ENCODE data around the gene ADAMTS17.
"Not testable (repeated sequence)": the region's sequence is repeated elsewhere in the genome, so short reads cannot be mapped to it uniquely, and the experiment has no call there.

ADAMTS17 gene

GRCh38 chr15:100101426-100102089 lies 240.2 kb downstream of the ADAMTS17 start:
- DNase-seq = no peak

GRCh38 chr15:100100926-100101325 lies 240.8 kb downstream of the ADAMTS17 start:
- DNase-seq = no peak

GRCh38 chr15:100099976-100100375 lies 241.8 kb downstream of the ADAMTS17 start:
- no peak for DNase-seq

DNA sequence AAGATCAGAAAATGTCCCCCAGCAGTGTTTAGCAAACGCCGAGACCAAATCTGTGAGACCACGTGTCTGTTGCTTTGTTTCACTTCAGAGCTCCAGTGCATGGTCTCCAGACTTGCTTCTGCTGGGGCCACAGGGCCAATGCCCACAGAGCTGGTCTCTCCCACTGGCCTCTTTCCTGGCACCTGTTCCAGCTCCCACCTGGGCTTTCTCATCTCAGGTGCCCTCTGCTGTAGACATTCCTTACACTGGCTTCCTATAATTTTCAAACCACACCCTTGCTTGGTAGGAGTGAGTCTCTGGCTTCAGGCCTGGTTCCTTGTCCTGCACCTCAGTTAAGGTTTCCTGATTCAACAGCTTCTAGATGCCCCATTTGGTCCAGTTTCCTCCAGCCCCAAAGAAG lies 243.1 kb downstream of the ADAMTS17 start:
- no peak for DNase-seq

GRCh38 chr15:100097342-100098127 lies 244.2 kb downstream of the ADAMTS17 start:
- no peak for DNase-seq

GRCh38 chr15:100096700-100097099 lies 245.1 kb downstream of the ADAMTS17 start:
- no peak for DNase-seq

DNA sequence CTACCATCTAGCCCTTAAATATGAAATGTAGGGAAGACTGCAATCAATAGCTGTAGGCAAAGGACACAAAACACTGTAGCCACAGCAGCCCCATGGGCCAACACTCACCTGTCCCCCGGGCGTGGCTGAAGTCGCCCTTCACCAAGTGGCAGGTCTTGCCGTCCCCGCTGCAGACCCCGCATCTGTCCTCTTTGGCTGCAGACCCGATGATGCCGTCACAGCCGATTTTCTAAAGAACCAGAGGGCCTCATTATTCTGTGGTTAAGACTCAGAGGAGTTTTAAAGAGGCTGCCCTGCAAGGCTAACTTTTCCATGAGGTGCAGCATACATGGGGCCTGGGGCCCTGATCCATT lies 245.6 kb downstream of the ADAMTS17 start:
- DNase-seq = no peak

DNA sequence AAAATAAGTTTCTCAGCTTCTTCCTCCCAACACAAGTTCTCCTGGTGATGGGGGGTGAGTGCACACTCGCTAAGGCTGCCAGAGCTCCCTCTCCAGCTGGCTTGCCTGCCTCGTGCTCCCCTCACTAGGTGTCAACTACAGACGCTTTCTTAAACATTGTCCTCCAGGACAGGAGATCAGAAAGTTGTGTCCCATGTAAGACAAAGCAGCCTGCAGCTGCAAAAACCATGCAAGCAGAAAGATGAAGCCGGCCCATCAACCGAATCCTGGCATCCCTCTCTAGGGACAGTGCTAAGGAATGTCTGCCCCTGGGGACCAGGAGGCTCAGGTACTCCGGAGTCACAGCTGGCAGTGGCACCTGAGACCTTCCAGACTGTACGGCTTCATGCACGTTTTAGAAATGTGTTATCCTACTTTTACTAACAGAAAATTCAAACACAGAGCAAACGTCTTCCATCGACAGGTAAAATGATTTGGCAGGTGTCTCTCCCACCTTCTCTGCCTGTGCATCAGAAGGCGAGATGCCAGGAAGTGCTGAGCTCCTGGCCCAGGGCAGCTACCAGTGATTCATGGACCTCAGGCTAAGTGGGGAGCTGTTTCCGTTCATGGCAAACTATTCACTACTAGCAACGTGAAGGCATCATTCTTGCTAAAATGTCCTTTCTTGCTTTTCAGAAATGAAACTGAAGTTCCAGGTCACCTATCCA lies 246.1 kb downstream of the ADAMTS17 start:
- DNase-seq = no peak

DNA sequence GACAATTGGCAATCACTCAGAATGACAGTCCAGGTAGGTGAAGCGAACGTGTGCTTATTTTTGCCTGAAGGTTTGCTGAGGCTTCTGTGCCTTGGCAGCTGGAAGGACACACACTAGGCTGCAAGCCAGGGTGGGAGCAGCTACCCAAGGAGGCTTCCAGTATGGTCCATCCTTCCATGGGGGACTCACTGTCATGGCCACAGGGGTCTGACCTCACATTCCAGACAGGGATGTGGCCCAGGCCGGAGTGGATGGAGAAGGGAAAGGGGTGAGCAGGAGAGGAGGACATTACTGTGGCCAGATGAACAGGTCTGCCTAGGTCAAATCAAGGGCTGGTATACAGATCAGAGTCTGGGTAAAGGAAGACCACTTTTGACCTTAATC lies 247.7 kb downstream of the ADAMTS17 start:
- no peak for DNase-seq

DNA sequence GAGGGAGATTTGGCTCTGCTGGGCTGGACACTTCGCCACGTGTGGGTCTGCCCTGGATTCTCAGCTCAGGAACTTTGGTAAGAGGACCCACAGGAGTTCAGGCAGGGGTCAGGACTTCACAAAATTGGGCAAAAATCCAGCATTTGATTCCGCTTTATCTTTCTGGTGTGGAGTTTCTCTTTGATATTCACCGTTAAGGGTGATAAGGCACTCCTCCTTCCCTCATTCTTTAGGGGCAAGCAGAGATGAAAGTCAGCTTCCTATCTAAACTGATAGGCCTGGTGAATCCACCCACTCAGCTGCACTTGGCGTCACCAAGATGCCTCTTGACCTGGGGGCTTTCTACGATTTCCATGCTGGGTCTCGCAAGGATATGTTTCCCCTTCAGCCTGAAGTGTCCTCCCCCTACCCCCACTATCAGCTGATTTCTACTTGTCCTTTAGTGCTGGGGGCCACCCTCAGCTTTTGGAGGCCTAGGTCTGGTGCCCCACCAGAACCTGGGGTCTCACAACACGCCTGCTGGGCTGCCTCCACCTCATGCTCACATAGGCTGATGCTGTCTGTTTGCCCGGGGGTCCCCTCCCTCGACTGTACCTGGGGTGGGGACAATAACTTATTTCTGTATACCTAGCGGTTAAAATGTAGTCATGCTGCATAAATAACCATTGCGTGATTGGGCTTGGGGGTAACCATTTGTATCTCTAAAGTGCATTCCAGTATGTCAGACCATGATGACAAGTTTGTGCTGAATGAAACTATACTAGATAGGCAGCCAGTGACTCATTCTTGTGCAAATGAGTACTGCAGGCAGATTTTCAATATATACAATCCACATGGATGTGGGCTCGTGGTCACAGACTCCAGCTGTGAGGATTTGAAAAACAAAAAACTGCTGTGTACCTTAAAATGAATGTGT lies 248.3 kb downstream of the ADAMTS17 start:
- no peak for DNase-seq

- no peak for DNase-seq
Measured at GRCh38 chr15:100092034-100092433, 249.7 kb downstream of the ADAMTS17 start.

GRCh38 chr15:100090411-100090810 lies 251.4 kb downstream of the ADAMTS17 start:
- DNase-seq = no peak

DNA sequence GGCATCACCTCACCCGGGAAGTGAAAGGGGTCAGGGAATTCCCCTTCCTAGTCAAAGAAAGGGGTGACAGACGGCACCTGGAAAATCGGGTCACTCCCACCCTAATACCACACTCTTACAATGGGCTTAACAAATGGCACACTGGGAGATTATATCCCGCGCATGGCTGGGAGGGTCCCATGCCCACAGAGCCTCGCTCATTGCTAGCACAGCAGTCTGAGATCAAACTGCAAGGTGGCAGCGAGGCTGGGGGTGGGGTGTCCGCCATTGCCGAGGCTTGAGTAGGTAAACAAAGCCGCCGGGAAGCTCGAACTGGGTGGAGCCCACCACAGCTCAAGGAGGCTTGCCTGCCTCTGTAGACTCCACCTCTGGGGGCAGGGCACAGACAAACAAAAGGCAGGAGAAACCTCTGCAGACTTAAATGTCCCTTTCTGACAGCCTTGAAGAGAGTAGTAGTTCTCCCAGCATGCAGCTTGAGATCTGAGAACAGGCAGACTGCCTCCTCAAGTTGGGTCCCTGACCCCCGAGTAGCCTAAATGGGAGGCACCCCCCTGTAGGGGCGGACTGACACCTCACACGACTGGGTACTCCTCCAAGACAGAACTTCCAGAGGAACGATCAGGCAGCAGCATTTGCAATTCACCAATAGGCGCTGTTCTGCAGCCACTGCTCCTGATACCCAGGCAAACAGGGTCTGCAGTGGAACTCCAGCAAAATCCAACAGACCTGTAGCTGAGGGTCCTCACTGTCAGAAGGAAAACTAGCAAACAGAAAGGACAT lies 257.5 kb downstream of the ADAMTS17 start:
- DNase-seq = not testable (repeated sequence)

- DNase-seq = no peak
Measured at GRCh38 chr15:100083572-100083971, 258.2 kb downstream of the ADAMTS17 start.

DNA sequence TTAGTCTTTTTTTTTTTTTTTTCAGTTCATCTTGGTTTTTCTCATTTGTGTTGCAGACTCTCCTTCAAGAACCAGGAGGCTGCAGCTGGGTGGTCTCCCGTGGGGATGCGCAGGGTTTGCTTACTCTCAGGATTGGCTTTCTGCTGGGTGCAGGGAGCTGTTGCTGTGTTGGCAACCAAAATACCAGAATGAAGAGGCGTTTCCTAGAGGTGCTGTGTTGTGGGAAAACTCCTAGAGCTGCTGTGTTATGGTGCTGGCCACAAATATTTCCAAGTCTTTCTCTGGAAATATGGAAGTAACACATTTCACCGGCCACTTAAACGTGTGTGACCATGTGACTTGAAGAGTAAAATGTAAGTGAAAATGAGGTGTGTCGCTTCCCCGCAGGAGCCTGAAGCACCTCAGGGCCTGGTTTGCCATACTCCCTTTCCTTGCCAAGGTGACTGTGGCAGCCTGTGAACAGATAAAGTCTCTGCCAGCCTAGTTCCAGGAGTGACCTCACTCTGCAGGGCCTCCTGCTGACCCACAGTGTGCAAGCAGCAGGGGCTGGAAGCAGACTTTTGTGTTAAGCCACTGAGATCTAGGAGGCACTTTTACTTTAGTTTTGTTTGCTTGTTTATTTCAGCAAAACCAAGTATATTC lies 258.9 kb downstream of the ADAMTS17 start:
- no peak for DNase-seq

DNA sequence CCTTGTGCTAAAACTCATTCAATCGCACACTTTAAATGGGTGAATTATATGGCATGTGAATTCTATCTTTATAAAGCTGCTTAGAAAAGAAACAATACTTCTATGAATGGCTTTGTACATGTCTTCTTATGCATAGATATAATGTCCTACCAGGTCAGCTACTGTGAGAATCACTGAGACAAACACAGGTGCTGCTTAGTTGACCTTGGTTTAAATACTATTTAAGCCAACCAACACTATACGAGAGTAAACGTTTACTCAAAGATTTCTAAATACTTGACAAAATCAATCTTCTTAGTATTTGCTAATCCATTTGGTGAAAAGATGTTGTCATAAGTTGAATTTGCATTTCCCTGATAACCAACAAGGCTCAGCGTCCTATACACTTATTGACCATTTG lies 260.3 kb downstream of the ADAMTS17 start:
- DNase-seq = no peak

DNA sequence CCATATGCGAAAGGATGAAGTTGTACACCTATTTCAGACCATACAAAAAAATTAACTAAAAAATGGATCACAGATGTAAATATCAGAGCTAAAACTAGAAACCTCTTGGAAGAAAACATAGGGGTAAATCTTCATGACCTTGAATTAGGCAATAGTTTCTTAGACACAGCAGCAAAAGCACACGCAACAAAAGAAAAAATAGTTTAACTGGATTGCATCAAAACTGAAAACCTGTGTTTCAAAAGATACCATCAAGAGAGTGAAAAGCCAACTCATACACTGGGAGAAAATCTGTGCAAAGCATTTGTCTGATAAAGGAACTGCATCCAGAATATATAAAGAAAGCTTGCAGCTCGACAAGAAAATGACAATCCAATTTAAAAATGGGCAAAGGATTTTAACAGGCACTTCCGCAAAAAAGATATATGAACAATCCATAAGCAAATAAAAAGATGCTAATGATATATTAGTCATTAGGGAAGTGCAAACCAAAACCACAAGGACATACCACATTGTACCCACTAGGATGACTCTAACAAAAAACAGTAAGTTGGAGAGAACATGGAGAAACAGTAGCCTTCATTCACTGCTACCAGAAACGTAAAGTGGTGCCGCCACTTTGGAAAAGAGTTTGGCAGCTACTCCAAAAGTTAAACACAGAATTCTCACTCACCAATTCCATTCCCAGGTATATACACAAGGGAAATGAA lies 263.1 kb downstream of the ADAMTS17 start:
- DNase-seq = no peak

DNA sequence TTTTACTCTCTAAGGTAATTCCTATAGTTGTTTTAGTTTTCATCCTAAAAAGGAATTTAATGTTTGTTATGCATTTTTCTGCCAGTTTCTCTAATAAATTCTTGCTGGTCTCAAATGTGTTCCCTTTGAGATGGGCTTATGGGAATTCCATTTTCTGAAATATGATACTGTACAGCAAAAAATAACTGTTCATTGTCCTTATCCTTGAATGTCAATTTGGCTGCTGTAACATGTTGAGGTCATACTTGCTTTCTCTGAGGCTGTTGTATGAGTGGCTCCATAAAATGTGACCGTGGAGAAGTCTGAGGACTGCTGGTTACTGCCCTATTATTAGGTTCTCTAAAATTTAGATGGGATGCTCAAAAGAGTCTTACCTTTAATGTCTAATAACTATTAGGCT lies 266.5 kb downstream of the ADAMTS17 start:
- no peak for DNase-seq

DNA sequence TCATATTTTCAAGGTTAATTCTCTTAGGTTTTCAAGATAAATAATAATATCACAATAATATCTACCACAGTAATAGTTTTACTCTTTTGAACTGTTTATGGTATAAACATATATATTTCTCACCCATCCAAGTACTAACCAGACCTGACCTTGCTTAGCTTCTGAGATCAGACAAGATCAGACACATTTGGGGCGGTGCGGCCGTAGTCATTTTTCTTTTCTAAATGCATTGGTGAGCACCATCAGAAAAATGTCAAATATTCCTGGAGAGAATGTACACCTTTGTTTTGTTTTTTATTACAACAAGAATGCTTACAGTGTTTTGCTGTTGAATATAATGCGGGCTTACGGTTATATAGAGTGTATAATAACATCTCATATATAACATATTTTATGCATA lies 267.8 kb downstream of the ADAMTS17 start:
- no peak for DNase-seq

DNA sequence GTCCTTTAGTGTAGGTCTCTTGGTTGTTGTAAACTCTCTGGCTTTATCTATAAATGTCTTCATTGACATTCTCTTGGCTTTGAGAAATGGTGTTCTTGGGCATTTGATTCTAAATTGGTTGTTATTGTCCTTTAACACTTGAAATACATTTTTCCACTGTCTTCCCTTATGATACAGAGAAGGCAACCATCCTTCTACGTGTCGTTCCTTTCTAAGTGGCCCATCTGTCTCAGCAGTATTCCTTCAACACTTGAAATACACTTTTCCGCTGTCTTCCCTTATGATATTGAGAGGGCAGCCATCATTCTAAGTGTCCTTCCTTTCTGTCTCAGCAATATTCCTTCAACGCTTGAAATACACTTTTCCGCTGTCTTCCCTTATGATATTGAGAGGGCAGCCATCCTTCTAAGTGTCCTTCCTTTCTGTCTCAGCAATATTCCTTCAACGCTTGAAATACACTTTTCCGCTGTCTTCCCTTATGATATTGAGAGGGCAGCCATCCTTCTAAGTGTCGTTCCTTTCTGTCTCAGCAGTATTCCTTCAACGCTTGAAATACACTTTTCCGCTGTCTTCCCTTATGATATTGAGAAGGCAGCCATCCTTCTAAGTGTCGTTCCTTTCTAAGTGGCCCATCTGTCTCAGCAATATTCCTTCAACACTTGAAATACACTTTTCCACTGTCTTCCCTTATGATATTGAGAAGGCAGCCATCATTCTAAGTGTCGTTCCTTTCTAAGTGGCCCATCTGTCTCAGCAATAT lies 275.1 kb downstream of the ADAMTS17 start:
- DNase-seq = not testable (repeated sequence)
